Stimulated activated CD4-positive, alpha-beta T cell treated with anti-CD3 and anti-CD28 coated beads, Interleukin-2, amount 100 ng/mL, for 24 hours (primary cell): Measurements from ENCODE around the gene RPS24.

Experiments used
- DNase-seq, 2 donors: peaks; one replicate each; pipeline ENCODE4 v3.0.0-alpha.2; 2020

The RPS24 gene

DNA sequence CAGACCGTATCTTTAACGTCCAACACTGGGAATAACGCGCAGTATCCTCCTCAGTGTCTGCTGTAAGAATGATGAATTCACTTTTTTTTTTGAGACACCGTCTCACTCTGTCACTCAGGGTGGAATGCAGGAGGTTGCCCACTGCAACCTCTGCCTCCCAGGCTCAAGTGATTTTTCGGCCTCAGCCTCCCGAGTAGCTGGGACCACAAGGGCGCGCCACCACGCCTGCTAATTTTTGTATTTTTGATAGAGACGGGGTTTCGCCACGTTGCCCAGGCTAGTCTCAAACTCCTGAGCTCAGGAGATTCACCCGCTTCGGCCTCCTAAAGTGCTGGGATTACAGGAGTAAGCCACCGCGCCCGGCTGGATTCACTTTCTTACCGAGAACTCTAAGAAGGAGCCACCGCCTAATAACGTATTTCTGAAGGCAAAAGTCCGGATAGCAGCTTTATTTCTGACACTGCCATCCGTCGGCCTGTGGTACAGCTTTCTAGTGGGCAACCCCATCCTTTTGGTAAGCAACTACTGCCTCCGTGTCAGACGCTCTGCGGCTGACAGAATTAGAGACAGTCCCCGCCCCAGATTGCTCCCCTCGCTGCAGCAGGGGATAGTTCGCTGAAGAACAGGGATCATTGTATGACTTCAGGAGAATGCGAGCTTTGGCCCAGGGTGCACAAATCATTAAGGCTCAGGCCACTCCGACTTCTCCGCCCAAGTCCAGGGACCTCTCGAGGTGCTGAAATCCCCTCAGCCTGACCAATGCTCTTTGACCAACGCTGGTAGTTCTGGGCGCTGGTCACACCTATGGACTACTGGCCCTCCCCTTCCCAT lies 5.0 kb upstream of the RPS24 start:
- DNase-seq, result peak in 1 of 2 donors; percentile 37

- peak; percentile 92 for DNase-seq
Observed at GRCh38 chr10:78029269-78030226, 4.1 kb upstream of the RPS24 start, which contains the start of gene POLR3A. POLR3A (minus strand) TSS chr10:78029515; CDS start chr10:78029407, 108 bp downstream.

DNA sequence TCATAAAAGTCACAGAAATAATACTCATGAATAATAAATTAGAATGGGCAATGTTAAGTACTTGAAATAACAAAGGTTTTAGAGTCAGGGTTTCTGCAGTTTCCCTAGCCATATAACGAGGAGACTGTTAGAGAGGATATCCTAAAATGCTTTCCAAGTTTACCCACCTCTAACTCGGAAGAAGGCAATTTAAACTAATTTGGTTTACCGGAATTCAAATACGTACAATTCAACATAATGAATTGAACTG lies 351 bp upstream of the RPS24 start:
- no peak for DNase-seq

GRCh38 chr10:78035025-78035424 lies 1.4 kb downstream of the RPS24 start:
- no peak for DNase-seq

DNA sequence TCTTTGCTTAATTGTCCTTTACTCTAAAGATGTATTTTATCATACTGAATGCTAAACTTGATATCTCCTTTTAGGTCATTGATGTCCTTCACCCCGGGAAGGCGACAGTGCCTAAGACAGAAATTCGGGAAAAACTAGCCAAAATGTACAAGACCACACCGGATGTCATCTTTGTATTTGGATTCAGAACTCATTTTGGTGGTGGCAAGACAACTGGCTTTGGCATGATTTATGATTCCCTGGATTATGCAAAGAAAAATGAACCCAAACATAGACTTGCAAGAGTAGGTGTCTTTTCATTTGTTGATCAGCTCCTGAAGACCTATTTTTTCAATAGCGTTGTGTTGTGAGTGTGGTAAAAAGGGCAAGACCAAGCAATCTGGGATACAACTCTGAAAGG lies 1.8 kb downstream of the RPS24 start:
- no peak for DNase-seq

DNA sequence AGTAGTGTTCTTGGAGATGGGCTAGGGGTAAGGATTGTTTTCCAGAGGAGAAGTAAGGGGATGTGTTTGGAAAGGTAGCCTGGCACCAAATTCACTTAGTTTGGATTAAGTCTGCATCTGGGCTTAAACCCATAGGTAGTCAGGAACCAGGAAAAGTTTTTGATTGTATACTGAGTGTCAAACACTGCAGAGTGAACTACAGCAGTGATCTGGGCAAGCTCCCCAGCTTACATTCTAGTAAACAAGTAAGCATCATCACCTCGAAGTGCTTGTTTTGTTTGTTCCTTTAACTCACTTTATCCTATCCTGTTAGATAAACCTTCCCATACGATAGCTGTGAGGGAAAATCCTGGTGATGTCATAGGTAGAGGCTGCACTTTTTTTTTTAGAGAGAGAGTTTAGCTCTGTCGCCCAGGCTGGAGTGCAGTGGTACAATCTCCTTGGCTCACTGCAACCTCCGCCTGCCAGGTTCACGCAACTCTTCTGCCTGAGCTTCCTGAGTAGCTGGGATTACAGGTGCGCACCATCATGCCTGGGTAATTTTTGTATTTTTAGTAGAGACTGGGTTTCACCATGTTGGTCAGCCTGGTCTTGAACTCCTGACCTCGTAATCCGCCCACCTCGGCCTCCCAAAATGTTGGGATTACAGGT lies 2.4 kb downstream of the RPS24 start:
- DNase-seq, result no peak

DNA sequence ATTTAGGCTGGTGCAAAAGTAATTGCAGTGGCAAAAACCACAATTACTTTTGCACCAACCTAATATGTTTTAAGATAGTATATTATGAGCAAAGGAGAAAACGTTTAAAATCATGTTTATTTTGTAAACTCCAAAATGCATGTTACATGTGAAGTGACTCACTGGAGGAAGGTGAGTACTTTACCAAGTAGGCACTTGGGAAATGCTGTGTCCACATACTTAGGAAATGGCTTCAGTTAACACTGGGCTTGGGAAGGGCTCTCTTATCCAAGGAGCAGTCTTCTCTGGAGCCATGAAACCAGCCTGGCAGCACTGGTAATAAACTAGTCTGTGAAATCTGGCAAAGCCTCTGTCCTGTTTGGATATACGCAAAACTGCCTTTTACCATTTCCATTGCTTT lies 4.4 kb downstream of the RPS24 start:
- no peak for DNase-seq

- no peak for DNase-seq
Observed at GRCh38 chr10:78038791-78039547, 5.3 kb downstream of the RPS24 start.

DNA sequence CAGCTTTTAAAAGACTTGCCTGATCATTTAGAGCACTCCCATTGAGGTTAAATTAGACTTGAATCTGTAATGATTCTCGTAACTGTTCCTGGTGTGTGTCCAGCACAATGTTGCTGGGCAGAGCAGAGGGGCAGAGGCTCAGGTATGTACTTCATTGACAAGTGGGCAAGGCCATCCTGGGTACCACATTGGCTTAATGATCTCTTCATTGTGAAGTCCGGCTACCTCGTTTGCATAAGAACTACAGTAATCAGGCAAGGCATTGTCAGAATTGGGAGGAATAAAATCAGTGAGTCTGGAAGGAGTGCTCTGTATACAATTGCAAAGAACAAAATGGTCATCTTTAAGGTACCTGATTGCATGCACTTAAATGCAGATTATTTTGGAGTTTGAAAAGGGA lies 6.1 kb downstream of the RPS24 start:
- no peak for DNase-seq

DNA sequence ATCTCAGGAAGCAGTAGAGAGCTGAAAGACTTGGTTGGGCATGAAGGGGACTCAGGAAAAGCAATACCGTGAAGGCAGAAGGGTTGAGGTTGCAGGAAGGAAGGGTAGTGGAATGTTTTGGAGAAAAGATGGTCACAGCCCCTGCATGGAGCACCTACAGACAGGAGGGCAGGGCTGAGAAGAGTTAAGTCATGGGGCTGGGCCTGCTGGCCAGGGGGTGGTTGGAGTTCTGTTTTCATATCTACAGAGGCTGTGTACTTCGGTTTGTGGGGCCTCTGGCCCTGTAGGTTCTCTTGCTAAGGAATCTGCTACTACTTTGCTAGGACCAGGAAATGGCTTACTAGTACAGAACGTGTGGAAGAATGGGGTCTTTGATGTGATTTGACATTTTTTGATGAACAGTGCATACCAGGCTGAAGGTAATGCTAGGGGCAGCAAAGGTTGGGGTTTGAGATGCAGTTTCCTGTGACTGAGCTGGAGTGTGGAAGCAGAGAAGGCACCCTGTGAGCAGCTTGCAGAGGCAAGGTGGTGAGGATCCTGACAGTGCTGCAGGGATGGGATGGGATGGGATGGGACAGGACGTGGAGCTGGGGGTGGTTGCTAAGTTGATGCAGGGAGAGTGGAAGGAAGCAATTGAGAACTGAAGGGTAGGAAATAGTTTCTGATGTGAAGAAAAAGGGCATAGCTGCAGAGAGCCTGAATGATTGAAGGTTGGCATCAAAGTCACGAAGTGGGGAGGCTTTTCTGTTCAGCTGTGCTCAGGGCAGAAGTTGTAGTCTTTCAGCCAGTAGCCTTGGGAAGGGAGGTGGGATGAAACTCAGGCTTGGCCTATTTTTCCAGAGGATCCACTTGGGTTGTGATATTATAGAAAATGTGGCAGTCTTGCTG lies 7.8 kb downstream of the RPS24 start:
- no peak for DNase-seq

DNA sequence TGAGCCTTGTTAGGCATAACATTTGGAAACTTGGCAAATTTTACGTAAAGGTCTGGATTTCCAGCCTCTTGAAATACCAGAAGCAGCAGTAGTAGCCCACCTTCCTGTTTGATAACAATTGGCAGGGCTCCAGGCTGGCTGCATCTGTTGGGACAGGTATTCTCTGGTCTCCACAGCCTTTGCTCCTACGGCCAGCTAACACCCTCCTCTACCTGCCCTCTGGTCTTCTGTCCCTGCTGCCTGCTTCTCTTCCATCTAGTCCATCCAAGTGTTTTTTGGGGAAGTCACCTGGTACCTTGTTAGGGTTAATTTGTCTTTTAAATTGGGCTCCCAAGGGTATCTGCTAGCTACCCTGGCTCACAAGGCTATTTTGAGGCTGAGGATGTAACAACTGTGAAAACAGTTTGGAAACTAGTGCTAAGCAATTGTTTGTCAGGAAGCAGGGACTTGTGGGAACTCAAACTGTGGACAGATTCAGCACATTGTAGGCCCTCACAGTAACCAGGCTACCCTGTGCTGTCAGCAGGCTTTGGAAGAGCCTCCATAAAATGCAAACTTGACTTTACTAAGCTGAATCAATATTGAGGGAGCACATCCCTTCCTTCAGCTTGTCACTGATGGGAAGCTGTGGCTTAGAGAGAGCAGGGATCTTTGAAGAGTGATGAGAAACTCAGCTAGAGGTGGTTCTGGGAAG lies 8.5 kb downstream of the RPS24 start:
- DNase-seq, result no peak

DNA sequence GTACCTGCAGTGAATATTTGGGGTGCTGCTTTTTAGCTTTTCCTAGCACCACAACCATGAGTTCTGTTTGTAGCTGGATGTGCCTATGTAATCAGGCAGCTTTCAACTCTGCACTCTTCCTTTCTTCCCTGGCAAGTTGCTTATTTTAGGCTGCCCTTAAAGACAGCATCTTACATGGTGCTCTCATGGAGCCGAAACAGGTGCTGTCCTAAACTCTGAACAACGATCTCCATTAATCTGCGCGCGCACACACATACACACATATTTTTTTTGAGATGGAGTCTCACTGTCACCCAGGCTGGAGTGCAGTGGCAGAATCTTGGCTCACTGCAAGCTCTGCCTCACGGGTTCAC lies 9.1 kb downstream of the RPS24 start:
- DNase-seq, result no peak

- DNase-seq, result no peak
Observed at GRCh38 chr10:78044179-78044578, 10.5 kb downstream of the RPS24 start.

- no peak for DNase-seq
Observed at GRCh38 chr10:78044699-78045098, 11.0 kb downstream of the RPS24 start.

- DNase-seq, result peak in 1 of 2 donors; percentile 40
Observed at GRCh38 chr10:78045237-78045636, 11.6 kb downstream of the RPS24 start.

- DNase-seq, result no peak
Observed at GRCh38 chr10:78045856-78046255, 12.2 kb downstream of the RPS24 start.

- no peak for DNase-seq
Observed at GRCh38 chr10:78046711-78047269, 13.1 kb downstream of the RPS24 start.

- DNase-seq, result peak; percentile 89
Observed at GRCh38 chr10:78047314-78047891, 13.7 kb downstream of the RPS24 start.

- no peak for DNase-seq
Observed at GRCh38 chr10:78049851-78050250, 16.2 kb downstream of the RPS24 start.

DNA sequence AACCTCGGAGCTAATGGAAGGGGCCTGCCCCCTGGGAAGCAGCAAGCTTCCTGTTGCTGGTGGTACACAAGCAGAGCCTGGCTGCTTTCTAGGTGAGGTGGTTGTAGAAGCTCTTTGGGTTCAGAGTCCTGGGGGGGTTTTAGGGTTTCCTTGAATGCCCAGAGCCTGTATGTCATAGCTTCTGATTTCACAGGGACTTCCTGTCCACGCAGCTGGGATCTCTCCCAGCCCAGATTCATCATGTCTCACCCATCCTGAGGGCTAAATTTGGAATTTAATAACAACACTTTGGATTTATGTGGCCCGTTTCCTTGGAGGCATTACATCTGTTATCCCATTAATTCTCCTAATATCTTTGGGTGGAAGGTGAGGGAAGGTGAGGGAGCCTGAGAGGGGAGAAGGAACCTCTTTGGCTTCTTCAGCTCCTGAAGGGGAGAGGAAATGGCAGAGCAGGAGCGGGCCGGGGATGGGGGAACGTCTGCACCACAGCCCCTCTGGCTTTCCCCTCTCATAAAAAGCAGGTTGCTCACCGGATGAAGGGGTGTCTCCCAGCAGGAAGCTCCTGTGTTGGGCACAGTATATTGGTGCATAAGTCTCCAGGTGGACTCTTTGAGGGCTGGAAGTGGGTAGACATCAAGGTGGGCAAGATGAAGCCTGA lies 19.7 kb downstream of the RPS24 start:
- no peak for DNase-seq
